SIG-M5 treated with dmso at 0.1 percent for 504 hours (cell line): ENCODE results near the gene ACACA.

ENCODE experiments used
- DNase-seq: peaks from one replicate; lab custom pipeline; 2025; ENCODE audit not compliant: unreplicated experiment; lab: John Stamatoyannopoulos, UW

Gene ACACA

DNA sequence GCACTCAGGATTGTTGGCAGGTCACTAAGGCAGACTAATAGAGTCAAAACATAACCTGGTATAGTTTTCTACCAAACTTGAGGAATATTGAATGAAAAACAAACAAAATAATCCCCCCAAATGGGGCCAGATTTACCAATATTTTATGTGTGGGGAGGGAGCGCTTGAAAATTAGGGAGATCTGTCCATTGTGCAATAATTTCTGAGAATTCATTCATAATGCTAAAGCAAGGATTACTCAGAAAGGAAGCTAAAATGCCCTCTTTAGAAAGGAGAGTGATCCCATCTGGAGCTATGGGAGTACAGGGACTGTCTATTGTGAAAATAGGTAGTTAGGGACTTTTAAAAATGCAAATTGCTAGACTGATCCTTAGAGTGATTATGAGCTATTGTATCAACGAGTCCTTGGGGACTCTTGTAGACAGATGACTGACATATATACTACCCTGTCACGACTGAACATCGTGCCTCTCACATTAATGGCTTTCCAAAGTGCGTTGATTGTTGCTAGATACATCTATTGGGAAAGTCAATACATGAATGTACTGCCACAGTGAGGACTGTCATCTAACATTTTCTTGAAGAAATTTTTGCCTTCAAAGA, 264.2 kb downstream of the ACACA start:
- no peak for DNase-seq

DNA sequence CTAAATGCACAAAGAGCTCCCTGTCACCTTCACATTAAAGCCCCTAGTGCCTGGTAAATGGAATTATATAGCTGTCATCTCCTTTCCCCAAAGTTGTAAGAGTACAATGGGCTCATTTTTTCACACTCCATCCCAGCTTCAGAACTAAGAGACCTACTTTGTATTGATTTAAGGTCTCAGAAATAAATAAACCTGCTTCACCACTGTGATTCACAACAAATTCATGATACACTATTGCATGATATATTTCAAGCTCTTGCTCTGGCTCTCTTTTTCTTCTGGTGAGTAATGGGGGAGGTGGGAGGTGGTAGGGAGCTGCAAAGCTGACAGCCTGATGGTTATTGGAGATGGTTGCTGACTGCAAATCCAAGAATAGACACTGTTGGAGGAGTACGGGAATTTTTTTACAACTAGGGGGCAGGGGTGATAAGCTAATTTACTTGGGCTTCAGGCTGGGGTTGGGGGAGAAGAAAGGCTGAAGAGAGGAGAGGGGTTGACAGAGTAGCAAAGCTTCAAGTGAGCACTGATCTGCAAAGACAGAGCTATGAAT, 268.0 kb downstream of the ACACA start:
- DNase-seq, result no peak

DNA sequence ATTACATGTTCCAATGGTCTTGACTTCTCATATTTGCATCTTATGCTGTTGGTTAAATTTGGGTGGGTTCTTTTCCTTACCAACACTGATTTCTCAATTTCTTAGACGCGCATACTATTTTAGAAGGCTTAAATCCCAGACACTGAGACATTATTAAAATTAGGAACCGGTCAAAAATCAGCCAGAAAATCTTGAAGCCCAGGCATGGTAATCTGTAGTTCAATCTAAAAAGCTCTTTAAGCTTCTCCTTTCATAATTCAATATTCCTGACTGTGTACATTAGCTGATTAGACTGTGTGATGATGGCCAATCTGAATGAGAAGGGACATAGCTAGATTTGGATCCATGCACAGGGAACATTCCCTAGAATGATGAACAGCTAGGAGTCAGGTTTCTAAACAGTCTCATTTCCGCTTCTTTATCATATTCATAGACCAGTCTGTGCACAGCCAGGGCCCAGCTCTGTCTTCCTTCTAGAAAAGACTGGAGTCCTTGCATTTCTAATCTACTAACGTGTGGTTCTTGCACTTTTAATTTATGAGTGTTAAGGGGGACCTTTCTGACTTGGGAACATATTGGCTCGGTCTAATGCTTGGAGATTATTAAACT, 268.6 kb downstream of the ACACA start:
- no peak for DNase-seq

DNA sequence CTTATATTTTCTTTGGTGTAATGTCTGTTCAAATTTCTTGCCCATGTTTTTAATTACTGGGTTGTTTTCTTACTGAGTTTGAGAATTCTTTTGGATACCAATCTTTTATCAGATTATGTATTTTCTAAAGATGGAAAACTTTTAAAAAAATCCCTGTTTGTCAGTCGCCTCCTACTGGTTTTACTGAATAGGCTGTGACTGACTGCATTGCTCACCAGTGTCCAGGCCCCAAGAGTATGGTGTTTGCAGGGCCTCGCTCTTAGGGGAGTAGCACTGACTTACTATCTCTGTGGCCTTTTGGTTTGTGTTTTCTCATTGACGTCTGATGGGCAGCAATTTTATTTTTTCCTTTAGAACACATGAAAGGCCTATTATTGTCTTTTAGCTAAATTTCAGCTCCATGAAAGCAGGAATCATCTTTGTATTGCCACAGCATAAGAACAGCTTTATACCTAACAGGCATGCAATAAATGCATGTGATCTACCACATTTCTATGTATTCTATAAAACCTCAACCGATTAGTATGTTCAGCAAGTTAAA, 269.5 kb downstream of the ACACA start:
- no peak for DNase-seq

DNA sequence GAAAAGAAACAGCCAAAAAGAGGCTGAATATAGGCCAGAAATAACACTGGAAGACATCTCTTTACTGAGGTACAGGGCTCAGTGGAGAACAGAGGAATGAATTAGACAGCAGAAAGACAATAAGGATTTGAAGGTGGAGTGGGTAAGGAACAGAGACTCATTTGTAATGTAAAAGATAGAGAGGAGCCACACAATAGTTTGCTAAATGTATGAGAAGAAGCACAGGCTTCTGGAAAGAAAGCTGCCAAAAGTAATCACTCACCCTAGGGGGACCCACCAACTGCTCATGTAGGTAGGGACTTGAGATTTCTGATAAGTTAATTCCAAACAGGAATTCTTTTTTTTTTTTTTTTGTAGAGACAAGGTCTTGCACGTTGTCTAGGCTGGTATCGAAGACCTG, 271.1 kb downstream of the ACACA start:
- no peak for DNase-seq

DNA sequence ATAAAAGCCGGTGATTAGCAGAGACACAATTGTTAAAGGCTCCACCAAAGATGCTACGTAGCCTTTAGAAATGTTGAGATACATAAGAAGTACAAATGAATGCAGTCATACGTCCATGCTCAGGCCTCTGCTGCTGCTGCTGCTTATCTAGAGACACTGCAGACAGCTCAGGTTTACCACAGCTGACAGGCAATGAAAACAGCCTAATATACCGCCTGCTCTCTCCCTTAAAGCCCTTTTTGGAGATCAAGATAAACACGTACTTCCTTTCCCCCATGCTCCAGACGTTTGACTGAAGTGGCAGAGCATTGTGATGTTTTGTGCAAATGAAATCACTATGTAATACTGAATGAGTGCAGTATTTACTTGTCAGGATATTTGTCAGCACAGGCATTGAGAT, 272.6 kb downstream of the ACACA start:
- DNase-seq, result no peak

DNA sequence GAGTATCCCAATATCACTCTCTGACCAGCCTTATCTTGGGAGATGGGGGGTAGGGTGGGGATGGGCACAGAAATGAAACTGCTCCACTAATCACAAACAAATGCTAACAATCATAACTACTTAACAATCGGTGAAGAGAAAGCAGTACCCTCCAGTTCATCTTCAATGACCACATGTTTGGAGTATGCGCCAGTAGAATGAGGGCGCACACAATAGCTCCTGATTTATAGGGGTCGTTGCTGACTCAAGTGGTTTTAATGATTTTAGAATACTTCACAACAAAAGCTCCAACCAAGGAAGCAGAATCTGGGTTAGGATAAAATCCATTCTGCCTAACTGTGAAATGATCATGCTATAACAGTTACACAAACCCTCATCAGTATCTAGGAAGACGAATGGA, 273.5 kb downstream of the ACACA start:
- DNase-seq, result no peak

DNA sequence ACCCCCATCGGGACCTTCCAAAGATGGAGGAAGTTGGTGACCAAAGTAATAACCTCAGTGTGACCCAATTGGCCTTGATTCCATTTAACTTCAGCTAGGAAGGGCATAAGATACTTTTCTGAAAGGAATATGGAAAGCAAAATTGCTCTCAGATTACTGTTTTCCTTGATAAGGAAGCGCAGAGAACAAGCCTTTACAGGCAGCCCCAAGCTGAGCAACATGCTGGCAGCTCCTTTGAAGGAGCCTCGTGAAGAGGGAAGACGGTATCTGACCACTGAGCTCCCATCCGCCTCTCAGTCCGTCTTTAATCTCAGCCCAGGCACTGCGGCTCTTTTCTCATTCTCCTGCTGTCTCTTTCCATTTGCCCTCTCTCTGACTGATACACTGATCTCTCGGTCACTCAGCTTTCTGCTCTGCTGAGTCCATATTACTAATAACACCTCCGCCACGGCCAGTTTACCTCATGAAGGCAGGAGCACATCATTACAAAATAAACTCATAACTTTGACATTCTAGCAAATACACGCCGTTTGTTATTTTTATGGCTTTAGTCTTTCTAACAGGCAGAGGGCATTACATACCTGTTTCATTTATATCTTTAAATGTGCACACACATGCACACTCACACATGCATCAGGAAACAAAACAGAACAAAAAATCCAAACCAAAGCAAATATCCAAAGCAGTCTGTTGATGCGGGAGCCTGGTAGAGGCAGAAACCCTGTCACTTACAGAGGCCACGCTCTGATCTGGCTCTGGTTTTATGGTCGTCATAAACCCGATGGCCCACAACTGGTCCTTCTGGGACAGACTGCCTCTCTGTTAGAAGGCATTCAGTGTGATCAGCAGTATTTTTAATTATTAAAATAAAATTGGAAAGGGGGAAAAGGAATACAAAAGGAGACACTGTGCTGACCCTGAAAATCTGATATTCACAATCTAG, 274.7 kb downstream of the ACACA start:
- no peak for DNase-seq

DNA sequence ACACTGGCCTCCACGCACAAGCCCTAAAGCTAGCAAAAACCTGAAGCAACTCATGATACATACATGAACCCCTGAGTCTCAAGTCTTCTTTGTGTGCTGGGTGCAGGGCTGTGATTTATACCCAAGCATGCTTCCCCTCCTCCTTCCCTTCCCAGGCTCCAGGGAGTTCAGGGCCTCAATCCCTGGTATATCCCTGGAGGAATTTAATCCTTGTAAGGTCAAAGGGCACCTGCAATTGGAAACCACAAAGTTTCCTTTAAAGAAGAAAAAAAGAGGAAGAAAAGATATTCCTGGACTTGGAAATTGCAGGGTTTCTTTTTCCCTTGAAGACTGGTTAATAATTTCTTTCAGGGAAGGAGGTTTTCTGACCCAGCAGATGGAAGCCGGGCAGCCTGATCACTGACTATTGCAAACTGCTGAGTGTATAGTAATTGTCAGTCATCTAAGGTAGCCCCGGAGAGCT, 275.6 kb downstream of the ACACA start:
- DNase-seq, result no peak

DNA sequence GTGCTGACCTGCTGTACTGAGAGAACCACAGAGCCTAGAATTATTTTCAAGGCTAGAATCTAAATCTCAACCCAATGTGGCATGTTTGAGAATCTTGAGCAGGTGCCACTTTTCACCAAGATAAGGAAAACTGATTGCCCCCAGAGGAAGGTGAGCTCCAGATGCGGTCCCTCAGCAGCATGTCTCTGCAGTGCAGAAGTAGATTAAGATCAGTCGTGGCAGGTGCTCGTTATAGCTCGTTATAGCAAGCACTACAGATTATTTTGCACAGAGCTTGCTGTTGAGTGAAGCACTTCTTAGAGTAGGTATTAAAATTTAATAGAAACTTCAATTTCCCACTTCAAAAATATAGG, 281.8 kb downstream of the ACACA start:
- no peak for DNase-seq

DNA sequence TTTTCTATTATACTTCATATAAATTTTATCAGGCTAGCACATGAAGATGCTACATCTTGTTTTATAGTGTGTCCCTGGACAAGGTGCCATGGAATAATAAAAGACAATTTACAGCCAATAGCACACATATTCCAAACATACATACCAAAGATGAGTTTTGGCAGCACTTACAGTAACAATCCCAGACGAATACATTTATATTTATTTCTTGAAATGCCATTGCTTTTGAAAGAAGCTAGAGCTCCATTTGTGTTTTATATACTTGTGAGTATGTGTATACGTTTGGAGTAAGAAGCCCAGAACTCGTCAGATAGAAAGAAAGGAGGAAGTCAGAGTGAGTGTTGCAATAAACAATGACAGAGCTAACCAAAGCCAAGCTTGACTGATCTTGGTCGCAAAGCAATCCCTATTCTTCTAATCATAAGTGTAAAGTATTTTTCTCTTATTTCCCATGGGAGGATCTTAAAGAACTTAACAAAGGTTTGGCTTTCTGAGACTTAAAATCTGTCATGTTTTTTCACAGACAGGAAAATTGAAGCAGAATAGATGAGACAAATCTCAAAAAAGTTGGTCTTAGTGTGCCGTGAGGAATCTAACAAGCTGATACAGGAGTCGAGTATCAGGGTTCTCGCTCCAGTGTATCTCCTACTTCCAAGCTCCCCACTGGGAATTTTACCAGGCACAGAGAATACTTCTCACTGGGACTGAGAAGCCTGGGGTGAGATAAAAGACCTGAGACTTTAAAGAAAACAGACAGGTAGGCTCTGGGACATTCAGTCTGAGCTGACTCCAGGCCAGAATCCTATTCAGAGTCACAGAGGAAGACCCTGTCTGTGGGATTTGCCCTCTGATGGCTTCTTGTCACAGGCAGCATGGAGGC, 282.5 kb downstream of the ACACA start:
- DNase-seq, result peak; percentile 76

DNA sequence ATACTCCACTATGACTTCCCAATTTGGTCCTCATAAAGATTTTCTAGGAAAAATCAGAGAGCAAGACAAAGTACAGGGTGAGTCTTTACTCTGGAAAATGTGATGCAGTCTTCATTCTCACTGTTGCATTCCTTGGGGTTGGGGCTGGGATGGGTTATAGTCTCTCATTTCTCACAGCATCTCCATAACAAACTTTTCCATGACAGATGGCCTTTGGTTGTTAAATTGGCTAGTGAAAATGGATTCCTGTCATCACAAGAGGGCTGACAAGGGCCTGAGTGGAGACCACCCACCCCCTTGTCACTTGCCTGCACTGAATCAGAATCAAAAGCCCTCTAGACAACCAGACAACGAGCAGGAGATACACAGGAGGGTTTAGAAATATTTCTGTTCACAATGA, 283.2 kb downstream of the ACACA start:
- no peak for DNase-seq

DNA sequence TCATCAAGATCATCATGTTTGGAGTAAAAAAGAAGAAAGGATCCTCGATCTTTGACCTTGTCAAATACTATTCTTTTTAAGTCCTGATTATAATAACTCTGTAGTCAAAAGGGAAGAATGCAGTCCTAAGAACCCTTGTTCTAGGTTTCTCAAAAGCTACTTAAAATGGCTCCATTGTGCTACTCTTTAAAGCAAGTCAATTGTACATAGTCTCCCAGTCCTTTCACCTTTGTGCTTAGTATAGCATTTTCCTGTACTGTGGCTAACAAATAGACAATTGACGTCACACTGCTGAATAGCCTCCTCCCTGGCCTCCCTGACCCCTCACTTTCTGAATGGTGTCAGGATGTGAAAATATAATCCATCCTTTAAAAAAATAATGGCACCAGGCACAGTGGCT, 285.0 kb downstream of the ACACA start:
- DNase-seq, result no peak

DNA sequence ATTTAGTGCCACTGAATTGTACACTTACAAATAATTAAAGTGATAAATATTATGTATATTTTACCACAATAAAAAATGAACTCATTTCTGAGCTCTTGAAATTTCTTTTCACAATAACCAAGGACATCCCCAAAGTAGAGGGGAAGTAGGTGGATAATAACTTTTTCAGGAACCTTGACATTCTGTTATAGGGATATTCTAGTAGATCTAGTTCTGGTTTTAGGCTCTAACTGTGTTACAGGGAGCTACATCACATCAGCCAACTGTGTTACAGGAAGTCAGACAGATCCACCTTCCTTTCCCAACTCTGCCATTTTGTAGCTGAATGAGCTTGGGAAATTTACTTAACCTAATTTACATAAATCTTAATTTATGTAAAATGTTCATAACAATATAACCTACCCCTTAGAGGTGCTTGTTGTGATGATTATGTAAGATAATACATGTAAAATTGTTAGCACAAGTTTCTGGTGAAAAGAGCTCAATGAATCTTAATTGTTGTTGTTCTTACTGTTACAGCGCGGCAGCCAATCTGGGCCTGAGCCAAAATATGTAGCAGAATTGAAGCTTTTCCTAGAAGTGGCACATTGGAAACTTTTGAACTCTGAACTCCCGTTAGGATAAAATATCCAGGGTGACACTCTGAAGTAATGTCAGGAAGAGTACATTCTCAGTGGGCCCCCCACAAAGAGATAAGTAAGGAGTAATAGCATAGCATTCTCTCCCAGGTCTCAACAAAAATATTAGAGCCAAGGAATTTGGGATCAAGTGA, 288.1 kb downstream of the ACACA start:
- no peak for DNase-seq

DNA sequence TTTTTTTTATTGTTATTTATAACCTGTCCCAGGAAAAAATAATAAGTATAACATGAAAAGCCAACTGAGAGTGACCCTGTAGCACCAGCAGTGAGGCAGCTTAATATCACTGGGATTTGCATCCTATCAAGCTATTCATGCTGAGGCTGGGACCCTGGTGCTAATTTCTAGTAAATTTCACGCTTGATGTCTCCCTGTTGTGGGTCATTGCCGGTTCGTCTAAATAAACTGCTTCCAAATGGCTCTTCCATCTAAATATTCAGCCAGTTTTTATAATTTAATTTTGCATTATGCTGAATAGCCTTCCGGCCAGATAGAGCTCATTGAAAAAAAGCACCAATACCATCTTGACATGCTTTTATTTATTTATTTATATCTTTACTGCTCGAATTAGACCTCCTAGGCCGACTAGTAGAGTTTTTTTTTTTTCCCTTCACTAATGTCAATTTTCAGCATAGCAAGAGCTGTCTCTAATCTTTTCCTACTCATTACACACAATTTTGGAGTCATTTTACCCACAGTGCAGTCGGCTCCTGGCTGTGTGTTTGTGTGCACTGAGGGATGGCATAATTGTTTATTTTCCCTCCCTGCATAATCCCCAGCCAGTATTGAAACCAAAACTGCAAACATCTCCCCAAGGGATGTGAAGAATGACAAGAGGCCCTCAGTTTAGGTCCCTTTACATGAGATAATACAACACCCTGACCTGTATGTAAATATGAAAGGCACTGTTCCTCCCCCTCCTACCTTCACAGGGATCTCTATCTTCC, 289.1 kb downstream of the ACACA start:
- no peak for DNase-seq

DNA sequence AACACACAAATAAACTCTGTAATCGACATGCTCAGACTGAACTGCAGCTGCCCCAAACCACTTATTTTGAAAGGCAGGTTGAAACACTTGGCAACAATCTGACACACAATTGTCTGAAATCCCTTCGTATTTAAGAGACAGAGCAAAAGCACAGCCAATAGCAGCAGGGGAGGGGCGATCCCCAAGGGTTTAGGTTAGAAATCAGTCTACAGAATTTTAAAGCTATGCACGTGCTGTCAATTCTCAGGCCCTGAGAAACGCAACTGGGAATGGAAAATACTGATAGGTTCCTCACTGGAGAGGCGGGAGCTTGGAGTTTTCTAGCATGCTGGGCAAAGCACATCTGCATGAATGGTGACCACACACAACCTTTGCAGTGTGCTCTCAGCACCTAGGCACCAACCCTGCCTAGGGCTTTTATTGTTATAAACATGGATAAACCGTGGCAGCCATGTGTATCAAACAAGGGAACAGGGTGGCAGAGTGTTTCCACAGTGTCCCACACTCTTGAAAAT, 289.9 kb downstream of the ACACA start:
- DNase-seq, result no peak

DNA sequence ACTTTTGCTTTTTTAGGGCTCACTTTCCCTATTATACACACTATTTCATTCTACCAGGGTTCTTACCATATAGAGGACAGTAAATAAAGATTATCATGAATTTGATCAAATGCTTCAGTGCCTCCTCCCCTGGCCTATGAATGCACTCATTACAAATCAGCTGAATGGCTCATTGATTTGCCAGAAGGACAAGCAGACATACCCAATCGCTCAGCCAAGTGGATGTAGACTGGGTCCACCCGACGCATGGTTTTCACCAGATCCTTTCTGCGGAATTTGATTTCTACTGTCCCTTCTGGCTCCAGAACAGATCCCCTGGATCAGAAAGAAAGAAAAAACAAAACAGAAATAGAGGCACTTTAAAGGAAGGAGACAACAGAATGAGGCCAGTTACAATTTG, 295.3 kb downstream of the ACACA start:
- DNase-seq, result no peak

DNA sequence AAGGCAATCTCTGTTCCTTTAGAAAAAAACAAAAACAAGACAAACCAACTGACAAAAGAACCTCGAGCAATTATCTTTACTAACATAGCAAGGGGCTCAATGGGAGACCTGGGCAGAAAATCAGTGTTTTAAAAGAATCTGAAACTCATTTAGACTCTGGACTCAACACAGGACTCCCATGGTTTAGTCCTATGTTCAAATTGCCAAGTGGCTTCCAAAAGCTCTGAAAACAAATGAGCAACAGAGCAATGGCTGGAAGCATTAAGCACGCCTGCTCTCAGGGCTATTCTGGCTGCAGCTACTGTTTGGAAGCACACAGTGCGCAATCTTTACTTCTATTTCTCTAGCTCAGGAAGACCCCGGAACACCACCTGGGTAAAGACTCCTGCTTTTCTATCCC, 295.9 kb downstream of the ACACA start:
- no peak for DNase-seq
